NK-92 (cell line): ENCODE results near the gene TBX4.
"Not testable (repeated sequence)": the region's sequence is repeated elsewhere in the genome, so short reads cannot be mapped to it uniquely, and the experiment has no call there.

Experiments
- DNase-seq: peaks from one replicate; lab custom pipeline; 2025; ENCODE audit not compliant: unreplicated experiment; lab: John Stamatoyannopoulos, UW

The TBX4 gene

GRCh38 chr17:61427567-61427966, 24.7 kb upstream of the TBX4 start:
- DNase-seq: no peak

GRCh38 chr17:61429274-61429673, 22.9 kb upstream of the TBX4 start:
- DNase-seq: no peak

- DNase-seq: not testable (repeated sequence)
Measured at GRCh38 chr17:61429831-61430230, 22.4 kb upstream of the TBX4 start.

GRCh38 chr17:61431594-61432311, 20.5 kb upstream of the TBX4 start:
- DNase-seq: no peak

GRCh38 chr17:61436273-61436672, 15.9 kb upstream of the TBX4 start:
- DNase-seq: no peak

GRCh38 chr17:61436995-61437704, 15.1 kb upstream of the TBX4 start:
- DNase-seq: no peak

GRCh38 chr17:61440697-61441096, 11.5 kb upstream of the TBX4 start:
- DNase-seq: no peak

GRCh38 chr17:61441507-61441906, 10.7 kb upstream of the TBX4 start:
- not testable (repeated sequence) for DNase-seq

GRCh38 chr17:61442136-61442775, 10.0 kb upstream of the TBX4 start:
- DNase-seq: no peak

- no peak for DNase-seq
Measured at GRCh38 chr17:61442878-61443474, 9.2 kb upstream of the TBX4 start.

- DNase-seq: no peak
Measured at GRCh38 chr17:61443475-61443882, 8.7 kb upstream of the TBX4 start.

- no peak for DNase-seq
Measured at GRCh38 chr17:61444075-61444474, 8.1 kb upstream of the TBX4 start.

GRCh38 chr17:61444831-61445230, 7.4 kb upstream of the TBX4 start:
- no peak for DNase-seq

GRCh38 chr17:61447358-61447757, 4.9 kb upstream of the TBX4 start:
- DNase-seq: no peak

GRCh38 chr17:61448042-61448441, 4.2 kb upstream of the TBX4 start:
- no peak for DNase-seq

- not testable (repeated sequence) for DNase-seq
Measured at GRCh38 chr17:61449140-61449539, 3.1 kb upstream of the TBX4 start.

GRCh38 chr17:61449707-61450640, 2.2 kb upstream of the TBX4 start:
- no peak for DNase-seq

- DNase-seq: no peak
Measured at GRCh38 chr17:61450641-61451537, 1.3 kb upstream of the TBX4 start.

- DNase-seq: no peak
Measured at GRCh38 chr17:61451538-61452300, 503 bp upstream of the TBX4 start.
